Prostate gland (tissue), 2 donors: ENCODE data around the gene FMN1. TPM values are rescaled to one million over a fixed set of nuclear protein-coding genes. Genes with fewer than 3 reads are reported as not detected.

Experiments
- DNase-seq: peaks from one replicate; pipeline ENCODE4 v3.0.0-alpha.2; 2019; ENCODE audit warnings: low spot score
- H3K27ac ChIP-seq, 2 donors: fragments of 200-600 bp; sonication (generic); 2 replicates each; pipeline ENCODE4 v1.5.1; 2017 to 2019
- H3K27me3 ChIP-seq: fragments of 200-600 bp; sonication (generic); replicated peaks from 2 replicates; pipeline ENCODE4 v1.5.1; 2019; ENCODE audit not compliant: insufficient read depth
- H3K36me3 ChIP-seq, 2 donors: fragments of 200-600 bp; sonication (generic); 1 replicate in 1 of 2; 2 replicates in 1 of 2; pipeline versions ENCODE4 v1.5.1 to v1.8.1; 2017 to 2019
- H3K4me1 ChIP-seq: fragments of 200-600 bp; sonication (generic); replicated peaks from 2 replicates; pipeline ENCODE4 v1.5.1; 2019
- H3K4me3 ChIP-seq, 2 donors: fragments of 200-600 bp; sonication (generic); 2 replicates each; pipeline ENCODE4 v1.5.1; 2017 to 2019
- H3K9me3 ChIP-seq: fragments of 200-600 bp; sonication (generic); 2 replicates; pipeline ENCODE4 v1.5.1; 2017
- POLR2A ChIP-seq: fragments of 450-650 bp; IDR thresholded peaks from one replicate; pipeline ENCODE4 v1.6.1; 2016; ENCODE audit warnings: antibody characterized with exemption, mild to moderate bottlenecking
- POLR2AphosphoS5 ChIP-seq: sonication (generic); formaldehyde crosslinking; IDR thresholded peaks from one replicate; pipeline ENCODE4 v1.6.1; 2017; ENCODE audit warnings: antibody characterized with exemption
- WGBS: methylation state at CpG from one replicate; pipeline ENCODE4 v1.1.5; 2018; 5-methylcytosine and 5-hydroxymethylcytosine counted together
- intact Hi-C: fragments of 100-400 bp; cut with DNase I; formaldehyde crosslinking; loops from one replicate; pipeline ENCODE4 v1.14.2; 2022
- total RNA-seq, 2 donors: library from RNA; depleted of rRNA; stranded (reverse); fragments of >200 nt; gene quantifications; one replicate each; pipeline ENCODE4 v1.1.0, GENCODE V29; 2016
- TF ChIP-seq, protein P1 (sequence below), 4 experiments: fragments of 200-600 bp in 2 of 4; fragments of 450-650 bp in 2 of 4; sonication (generic) in 2 of 4; IDR thresholded peaks; 1 replicate in 3 of 4; 2 replicates in 1 of 4; pipeline ENCODE4 v1.5.1; 2016 to 2019; ENCODE audit warnings: antibody characterized with exemption in 4 of 4, mild to moderate bottlenecking in 2 of 4, moderate library complexity in 2 of 4

The FMN1 gene
- total RNA-seq, 2 donors from 2014 or later, result 7.1 to 32.5 TPM

DNA sequence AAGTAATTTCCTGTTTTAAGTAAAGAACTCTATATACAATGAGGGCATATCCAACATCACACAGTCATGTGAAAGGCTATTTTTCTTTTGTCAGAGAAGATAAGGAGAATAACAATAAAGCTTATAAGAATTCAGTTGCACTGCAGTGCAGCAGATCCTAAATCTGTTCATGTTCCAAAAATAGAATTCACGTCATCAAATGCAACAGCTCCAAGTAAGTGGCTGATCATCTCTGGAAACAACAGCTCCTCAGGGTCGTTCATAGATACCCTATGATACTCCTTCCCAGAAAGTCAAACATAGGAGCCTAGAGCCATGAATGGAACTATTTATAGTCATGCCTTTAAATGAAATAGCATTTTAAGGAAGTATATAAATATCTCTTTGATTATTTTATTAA is 100.2 kb downstream of the FMN1 start:
- Histone ChIP-seq H3K4me1 (no peaks in the 10 kb centered on the region), H3K9me3 (no peaks in the 10 kb centered on the region), H3K27ac (no peak overlapping the region), H3K36me3 (no peaks in the 10 kb centered on the region), H3K27me3 (no peaks in the 10 kb centered on the region), H3K4me3 (no peak overlapping the region)
- TF ChIP-seq, protein P1, sequence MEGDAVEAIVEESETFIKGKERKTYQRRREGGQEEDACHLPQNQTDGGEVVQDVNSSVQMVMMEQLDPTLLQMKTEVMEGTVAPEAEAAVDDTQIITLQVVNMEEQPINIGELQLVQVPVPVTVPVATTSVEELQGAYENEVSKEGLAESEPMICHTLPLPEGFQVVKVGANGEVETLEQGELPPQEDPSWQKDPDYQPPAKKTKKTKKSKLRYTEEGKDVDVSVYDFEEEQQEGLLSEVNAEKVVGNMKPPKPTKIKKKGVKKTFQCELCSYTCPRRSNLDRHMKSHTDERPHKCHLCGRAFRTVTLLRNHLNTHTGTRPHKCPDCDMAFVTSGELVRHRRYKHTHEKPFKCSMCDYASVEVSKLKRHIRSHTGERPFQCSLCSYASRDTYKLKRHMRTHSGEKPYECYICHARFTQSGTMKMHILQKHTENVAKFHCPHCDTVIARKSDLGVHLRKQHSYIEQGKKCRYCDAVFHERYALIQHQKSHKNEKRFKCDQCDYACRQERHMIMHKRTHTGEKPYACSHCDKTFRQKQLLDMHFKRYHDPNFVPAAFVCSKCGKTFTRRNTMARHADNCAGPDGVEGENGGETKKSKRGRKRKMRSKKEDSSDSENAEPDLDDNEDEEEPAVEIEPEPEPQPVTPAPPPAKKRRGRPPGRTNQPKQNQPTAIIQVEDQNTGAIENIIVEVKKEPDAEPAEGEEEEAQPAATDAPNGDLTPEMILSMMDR (IDR thresholded peaks at IDR 0.05), result no peak
- TF ChIP-seq POLR2A, result no peak
- TF ChIP-seq POLR2AphosphoS5, result no peak
- 37% methylated on average over 2 of the region's 2 CpGs for WGBS
- intact Hi-C loops, result no loop called here
- DNase-seq, result no peak

DNA sequence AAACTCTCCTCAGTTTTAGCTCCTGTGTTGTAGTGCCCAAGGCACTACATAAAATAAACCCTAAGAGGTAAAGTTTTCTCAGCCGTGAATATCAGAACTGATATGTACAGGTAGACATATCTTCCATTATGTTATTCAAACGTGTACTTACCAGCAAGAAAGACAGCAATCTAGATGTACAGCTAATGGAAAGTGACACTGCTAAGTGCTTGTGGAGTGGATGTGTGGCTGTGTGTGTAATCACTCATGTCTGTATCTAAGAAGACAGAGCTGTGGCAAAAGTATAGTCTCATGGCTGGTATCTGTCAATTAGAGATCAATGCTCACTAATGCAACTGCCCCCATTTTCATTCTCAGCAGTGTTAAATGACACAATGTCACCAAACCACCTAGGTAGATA is 101.3 kb downstream of the FMN1 start:
- H3K27me3 ChIP-seq, result no peaks in the 10 kb centered on the region
- TF ChIP-seq, protein P1 (IDR thresholded peaks at IDR 0.05), result no peak
- no peak for TF ChIP-seq POLR2A
- 71% methylated on average over 2 of the region's 2 CpGs for WGBS
- intact Hi-C loops, result no loop called here
- DNase-seq, result no peak
- H3K9me3 ChIP-seq, result no peaks in the 10 kb centered on the region
- H3K4me1 ChIP-seq, result no peaks in the 10 kb centered on the region
- H3K4me3 ChIP-seq, result no peak overlapping the region
- no peaks in the 10 kb centered on the region for H3K36me3 ChIP-seq
- H3K27ac ChIP-seq, result no peak overlapping the region

DNA sequence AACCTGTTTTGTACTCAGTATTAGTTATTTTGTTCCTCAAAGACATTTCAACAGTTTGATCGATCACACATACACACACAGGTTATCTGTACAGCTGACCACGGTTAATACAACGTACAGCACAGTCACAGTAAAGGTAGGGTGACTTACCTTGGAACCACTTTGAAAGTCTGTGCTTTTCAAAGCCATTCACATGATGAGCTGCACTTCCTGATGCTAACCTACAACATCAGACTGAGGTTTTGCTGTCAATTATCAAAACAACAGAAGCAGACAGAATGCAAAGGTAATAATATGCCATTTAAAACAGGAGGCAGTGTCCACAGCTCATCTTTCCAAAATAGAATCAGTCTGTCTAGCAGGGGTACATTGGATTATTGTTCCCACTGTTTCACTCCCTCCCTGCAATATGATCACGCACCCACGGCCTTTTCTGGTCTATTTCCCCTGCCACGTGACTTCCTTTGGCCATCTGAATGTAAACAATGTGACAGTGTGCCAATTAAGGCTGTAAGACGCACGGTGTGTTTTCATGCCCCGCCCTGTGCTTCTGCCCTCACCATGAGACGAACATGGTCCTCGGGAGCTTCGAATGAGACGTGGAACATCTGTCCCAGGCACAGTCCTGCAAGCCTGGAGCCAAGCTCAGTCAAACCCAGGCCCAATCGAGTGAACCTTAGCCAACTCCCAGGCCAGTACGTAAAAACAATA is 102.4 kb downstream of the FMN1 start:
- intact Hi-C loops, result no loop called here
- H3K4me1 ChIP-seq, result no peaks in the 10 kb centered on the region
- TF ChIP-seq POLR2A, result no peak
- no peak for TF ChIP-seq POLR2AphosphoS5
- TF ChIP-seq, protein P1 (IDR thresholded peaks at IDR 0.05), result no peak
- H3K36me3 ChIP-seq, result no peaks in the 10 kb centered on the region
- 66% methylated on average over 15 of the region's 15 CpGs for WGBS
- H3K27me3 ChIP-seq, result no peaks in the 10 kb centered on the region
- H3K9me3 ChIP-seq, result no peaks in the 10 kb centered on the region
- no peak overlapping the region for H3K4me3 ChIP-seq
- DNase-seq, result no peak
- H3K27ac ChIP-seq, result no peak overlapping the region

DNA sequence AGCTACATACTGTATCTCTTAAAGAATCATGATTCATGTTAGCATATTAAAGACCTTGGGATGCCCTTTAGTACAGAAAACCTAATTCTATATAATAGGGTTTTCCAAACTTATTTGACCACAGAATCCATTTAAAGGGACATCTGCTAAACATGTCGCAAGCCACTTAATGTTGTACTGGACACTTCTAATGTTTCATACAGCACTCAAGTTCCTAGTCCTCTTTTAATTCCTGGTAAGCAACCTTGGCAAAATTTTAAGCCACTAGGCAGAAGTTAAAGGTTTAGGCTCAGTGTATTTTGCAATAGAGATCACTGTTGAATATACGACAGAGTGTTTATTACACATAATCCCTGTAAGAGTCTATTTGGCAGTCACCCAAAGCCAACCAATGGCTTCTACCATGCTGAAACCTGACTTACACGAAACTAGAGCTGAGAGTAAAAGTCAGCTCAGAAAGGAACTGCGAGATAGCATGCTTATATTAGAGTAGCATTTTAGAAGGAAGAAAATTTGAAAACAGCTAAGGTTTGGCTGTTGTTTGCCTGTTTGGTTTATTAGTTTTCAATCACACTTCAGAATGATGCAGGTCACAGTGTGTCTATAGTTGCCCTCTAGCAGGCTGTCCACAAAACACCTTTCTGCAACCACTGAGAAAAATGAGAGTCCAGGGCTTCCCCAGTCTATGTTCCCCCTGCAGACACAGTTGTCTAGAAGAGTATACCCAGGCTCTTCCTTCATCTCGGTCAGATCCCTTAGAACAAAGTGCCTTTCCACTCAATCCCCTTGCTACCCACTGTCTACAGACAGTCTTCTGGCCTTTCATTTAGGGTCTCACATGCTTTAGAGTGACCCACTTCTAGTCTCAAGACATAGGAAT is 104.4 kb downstream of the FMN1 start:
- TF ChIP-seq, protein P1 (IDR thresholded peaks at IDR 0.05), result no peak
- no peak for TF ChIP-seq POLR2A
- no peak for TF ChIP-seq POLR2AphosphoS5
- 36% methylated on average over 5 of the region's 5 CpGs for WGBS
- Histone ChIP-seq H3K27me3 (no peaks in the 10 kb centered on the region), H3K9me3 (no peaks in the 10 kb centered on the region), H3K4me1 (no peaks in the 10 kb centered on the region), H3K36me3 (no peaks in the 10 kb centered on the region), H3K4me3 (no peak overlapping the region), H3K27ac (no peak overlapping the region)
- intact Hi-C loops, result loop anchor here (5.0 to 10.0 kb wide), 2 partner anchors 42 to 615 kb away; no protein-coding TSS in a partner anchor
- peak; percentile 47 for DNase-seq
